IPS DF 6.9 (cell line): ENCODE results near the gene RAD51B.

ENCODE experiments used
- DNase-seq: peaks from one replicate; pipeline ENCODE4 v3.0.0-alpha.2; 2013; ENCODE audit warnings: low read depth, low spot score
- H3K27ac ChIP-seq: one replicate; pipeline ENCODE4 v1.5.1; 2013; ENCODE audit warnings: low read length, control low read depth
- H3K27me3 ChIP-seq: 2 replicates; pipeline ENCODE4 v1.6.1; 2013; ENCODE audit warnings: mild to moderate bottlenecking, low read length; ENCODE audit not compliant: control insufficient read depth, insufficient read depth
- H3K36me3 ChIP-seq: 2 replicates; pipeline ENCODE4 v1.6.1; 2013; ENCODE audit warnings: low read length; ENCODE audit not compliant: control insufficient read depth, insufficient read depth
- H3K4me1 ChIP-seq: 2 replicates; pipeline ENCODE4 v1.6.1; 2013; ENCODE audit warnings: low read length; ENCODE audit not compliant: control insufficient read depth, insufficient read depth
- H3K4me3 ChIP-seq: 2 replicates; pipeline ENCODE4 v1.5.1; 2013; ENCODE audit warnings: mild to moderate bottlenecking, low read length
- H3K9me3 ChIP-seq: 2 replicates; pipeline ENCODE4 v1.6.1; 2013; ENCODE audit warnings: low read length, inconsistent platforms; ENCODE audit not compliant: control insufficient read depth, insufficient read depth
- WGBS: extraction: QIAGEN DNeasy Blood & Tissue Kit; methylation state at CpG from one replicate; pipeline ENCODE4 v1.1.7; 2013; ENCODE audit warnings: mixed read lengths, missing lambda C conversion rate; ENCODE audit not compliant: insufficient read length, insufficient coverage; 5-methylcytosine and 5-hydroxymethylcytosine counted together

The RAD51B gene

DNA sequence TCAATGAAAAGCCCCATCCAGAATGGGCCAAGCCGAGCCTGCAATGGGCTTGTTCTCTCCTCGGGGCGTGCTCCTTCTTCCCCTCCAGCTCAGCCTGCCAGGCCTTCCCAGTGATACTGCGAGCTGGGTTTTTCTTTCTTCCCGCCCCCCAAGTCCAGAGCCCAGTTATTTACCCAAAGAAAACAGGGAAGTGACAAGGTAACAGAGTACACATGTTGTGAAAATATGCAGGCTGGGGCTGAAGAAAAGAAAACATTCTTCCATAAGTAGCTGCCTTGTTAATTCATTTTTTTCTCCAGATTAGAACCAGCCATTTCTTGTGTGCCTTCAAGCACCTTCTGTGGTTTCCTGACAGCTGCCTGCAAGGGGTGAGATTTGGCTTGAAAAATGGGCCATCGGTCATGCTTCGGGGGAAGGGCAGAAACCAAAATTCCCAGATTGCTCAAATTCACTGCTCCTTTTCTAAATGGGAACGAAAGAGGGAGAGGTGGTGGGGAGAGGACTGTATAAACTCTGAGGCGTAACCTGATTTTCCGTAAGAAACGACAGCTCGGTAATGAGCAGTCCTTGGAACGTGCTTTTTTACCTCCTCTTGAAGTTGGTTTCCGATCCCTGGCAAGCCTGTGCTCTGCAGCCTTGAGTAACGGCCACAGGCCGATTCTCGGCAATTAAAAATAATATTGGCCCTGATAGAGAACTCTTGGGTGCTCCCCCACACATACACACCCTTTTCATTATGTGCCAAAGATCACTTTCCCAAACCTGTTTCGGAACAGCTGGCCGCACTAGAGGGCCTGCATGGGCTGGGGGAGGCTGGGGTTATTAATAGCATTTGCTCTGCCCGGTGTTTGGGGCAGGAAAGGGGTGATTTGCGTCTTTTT, 743.9 kb downstream of the RAD51B start:
- H3K27me3 ChIP-seq, result no peaks in the 10 kb centered on the region
- no peak overlapping the region for H3K27ac ChIP-seq
- no peaks in the 10 kb centered on the region for H3K36me3 ChIP-seq
- 0 out of 2 replicates have a peak, but pooled peaks cover 2% of the 10 kb centered on the region for H3K4me1 ChIP-seq
- DNase-seq, result no peak
- H3K9me3 ChIP-seq, result no peaks in the 10 kb centered on the region
- H3K4me3 ChIP-seq, result no peak overlapping the region
- no CpG with 5 or more reads among the region's 21 CpGs for WGBS

DNA sequence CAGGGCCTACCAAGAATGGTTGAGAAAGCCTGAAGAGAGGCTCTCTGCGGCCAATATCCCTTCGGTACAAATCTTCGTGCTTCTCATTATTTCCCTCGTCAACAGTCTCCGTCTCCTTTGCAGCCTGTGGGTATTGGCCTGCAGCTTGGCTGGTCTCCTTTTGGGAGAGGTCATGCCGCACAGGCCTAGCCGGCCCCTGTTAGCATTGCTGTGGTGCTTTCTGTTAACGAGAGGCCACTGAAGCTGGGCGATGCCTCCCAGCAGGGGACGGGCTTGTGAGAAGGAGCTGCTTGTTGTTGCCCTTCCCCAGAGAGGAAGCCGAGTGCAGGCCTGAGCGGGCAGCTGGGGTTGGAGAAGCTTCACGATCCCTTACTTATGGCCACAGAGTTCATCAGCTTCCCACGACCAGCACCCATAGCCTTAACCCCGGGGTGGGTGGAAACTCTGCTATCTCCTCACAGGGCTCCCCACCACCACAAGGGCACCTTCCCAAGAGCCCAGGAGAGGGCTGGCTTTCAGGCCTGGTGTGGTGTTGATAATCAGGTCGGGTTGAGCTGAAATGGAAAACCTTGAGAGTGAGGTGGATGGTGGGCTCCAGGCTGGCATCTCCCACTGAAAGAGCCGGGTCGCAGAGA, 744.7 kb downstream of the RAD51B start:
- Histone ChIP-seq H3K27me3 (no peaks in the 10 kb centered on the region), H3K36me3 (no peaks in the 10 kb centered on the region), H3K27ac (no peak overlapping the region), H3K4me1 (0 out of 2 replicates have a peak, but pooled peaks cover 2% of the 10 kb centered on the region), H3K9me3 (no peaks in the 10 kb centered on the region), H3K4me3 (no peak overlapping the region; the same call in 1 of the 2 replicates)
- WGBS, result no CpG with 5 or more reads among the region's 18 CpGs
- DNase-seq, result no peak

DNA sequence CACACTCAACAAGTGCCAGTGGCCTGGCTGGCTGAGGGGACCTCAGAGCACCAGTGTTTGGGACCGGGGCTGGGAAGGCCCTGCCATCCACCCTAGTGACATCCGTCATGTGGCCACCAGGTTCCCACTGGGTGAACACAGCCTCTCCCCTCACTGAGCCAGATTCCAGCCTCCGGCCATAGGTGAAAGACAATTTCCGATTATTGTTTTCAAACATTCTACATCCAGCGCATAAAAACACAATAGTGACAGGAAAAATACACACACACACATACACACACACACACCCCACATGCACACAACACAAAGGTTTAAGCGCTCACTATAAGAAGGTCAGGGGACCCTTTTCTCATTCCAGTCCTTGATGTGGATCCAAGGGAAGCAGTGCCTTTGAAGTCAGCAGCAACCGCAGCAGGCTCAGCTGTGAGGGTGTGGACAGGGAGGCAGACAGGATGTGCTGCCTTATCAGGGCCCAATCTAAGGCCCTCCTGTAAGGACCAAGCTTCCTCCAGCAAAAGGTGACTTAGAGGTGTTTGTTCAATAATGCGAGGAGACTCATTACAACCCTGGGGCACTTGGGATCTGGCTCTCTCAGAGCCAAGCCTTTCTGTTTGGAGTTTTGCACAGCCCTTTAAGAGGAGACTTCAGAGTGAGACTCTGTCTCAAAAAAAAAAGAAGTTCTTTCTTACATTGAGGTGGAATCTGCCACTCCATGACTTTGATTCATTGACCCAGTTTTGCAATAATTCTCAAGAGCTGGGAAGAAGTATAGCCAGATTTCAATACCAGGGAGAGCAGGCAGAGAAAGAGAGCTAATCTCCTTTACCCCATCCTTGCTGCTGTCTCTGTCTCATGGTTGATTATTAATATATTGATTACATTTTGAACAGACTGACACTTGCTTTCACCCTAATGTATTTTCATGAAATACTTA, 745.5 kb downstream of the RAD51B start:
- 0 out of 2 replicates have a peak, but pooled peaks cover 2% of the 10 kb centered on the region for H3K4me1 ChIP-seq
- no peaks in the 10 kb centered on the region for H3K9me3 ChIP-seq
- H3K27ac ChIP-seq, result no peak overlapping the region
- no peaks in the 10 kb centered on the region for H3K27me3 ChIP-seq
- H3K36me3 ChIP-seq, result no peaks in the 10 kb centered on the region
- WGBS, result no CpG with 5 or more reads among the region's 8 CpGs
- no peak for DNase-seq
- no peak overlapping the region for H3K4me3 ChIP-seq

DNA sequence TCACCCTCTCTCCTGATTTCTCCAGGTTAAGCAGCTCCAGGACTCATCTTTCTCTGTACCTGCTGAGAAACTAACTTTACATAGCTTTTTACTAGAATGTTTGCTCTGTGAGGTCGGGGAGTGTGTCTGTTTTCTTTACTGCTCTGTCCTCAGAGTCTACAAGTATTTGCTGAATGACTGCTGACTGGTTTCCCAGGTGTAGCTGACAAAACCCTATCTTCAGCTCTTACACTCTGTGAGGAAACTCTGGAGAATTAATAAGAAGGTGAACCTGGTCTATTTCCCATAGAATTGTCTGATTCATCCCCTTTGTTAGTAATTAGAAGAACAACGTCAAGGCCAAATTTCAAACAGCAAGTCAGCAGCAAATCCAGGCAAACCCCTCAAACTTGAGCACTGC, 746.5 kb downstream of the RAD51B start:
- Histone ChIP-seq H3K36me3 (no peaks in the 10 kb centered on the region), H3K27me3 (no peaks in the 10 kb centered on the region), H3K4me3 (no peak overlapping the region), H3K9me3 (no peaks in the 10 kb centered on the region), H3K4me1 (0 out of 2 replicates have a peak, but pooled peaks cover 2% of the 10 kb centered on the region), H3K27ac (no peak overlapping the region)
- DNase-seq, result no peak
- no CpG with 5 or more reads among the region's 2 CpGs for WGBS

DNA sequence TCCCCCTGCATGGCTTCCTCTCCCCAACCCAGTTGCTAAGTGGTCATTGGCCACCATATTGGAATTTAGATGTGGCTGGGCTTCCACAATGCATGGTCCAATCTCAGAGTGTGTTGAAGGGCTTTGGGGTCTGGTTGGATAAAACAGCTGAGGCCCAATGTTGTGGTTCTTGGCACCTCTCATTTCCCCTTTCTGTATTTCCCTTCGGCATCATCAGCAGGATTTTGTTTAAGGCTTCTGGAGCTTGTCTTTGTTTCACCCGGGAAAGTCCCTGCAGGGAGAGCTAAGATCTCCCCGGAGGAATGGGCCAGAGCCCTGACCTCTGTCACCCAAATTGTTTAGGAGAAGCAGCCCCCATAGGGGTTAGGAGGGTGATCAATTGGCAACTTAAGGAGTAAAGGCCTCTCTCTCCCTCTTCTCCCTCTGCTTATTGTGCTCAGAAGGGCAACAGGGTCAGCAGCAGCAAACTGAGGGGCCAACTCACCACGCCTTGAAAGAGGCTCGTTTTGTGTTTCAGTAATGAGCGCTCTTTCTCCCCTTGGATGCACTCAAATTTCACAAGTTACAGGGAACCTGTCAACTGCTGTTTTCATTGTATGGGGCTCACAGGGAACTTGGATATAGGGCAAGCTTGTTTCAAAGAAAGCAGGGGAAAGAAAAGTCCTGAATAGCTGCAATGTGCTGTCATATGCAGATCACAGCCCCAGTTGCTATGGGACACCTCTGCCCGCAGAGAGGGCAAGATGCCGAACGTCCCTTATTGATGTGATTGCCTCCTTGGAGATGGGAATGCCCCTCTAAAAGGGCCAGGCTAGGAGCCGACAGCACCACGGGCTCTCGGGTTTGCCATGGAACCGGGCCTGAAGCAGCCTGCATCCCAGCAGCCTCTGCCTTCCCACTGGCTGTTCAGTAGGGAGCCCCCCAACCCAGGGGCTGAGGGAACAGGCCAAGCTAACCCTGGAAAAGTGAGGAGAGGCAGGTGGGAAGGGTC, 749.6 kb downstream of the RAD51B start:
- no peak overlapping the region for H3K27ac ChIP-seq
- H3K9me3 ChIP-seq, result no peaks in the 10 kb centered on the region
- H3K4me1 ChIP-seq, result 0 out of 2 replicates have a peak, but pooled peaks cover 1% of the 10 kb centered on the region
- no CpG with 5 or more reads among the region's 13 CpGs for WGBS
- no peak for DNase-seq
- no peaks in the 10 kb centered on the region for H3K36me3 ChIP-seq
- no peaks in the 10 kb centered on the region for H3K27me3 ChIP-seq
- H3K4me3 ChIP-seq, result no peak overlapping the region

DNA sequence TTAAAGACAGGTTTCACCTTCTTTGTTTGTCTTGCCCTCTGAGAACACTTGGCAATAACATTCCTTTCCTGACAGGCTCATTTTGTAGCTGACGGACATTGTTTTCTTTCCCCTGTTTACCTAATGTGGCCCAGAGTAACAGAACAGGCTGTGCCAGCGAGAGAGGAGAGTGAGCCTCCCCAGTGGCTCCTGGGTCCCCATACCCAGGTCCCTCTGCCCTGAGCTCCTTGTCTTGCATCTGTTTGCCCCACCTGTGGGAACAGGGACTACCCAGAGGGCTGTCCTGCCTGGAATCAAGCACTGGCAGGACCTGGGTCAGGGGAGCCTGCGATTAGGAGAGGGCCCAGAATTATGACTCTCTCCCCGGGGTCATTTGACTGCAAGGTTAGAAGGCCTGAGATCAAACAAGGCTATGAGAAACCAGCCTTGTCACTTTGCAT, 750.4 kb downstream of the RAD51B start:
- Histone ChIP-seq H3K27ac (no peak overlapping the region), H3K27me3 (no peaks in the 10 kb centered on the region), H3K4me1 (no peaks in the 10 kb centered on the region), H3K9me3 (no peaks in the 10 kb centered on the region), H3K36me3 (no peaks in the 10 kb centered on the region), H3K4me3 (no peak overlapping the region)
- WGBS, result no CpG with 5 or more reads among the region's 4 CpGs
- no peak for DNase-seq

DNA sequence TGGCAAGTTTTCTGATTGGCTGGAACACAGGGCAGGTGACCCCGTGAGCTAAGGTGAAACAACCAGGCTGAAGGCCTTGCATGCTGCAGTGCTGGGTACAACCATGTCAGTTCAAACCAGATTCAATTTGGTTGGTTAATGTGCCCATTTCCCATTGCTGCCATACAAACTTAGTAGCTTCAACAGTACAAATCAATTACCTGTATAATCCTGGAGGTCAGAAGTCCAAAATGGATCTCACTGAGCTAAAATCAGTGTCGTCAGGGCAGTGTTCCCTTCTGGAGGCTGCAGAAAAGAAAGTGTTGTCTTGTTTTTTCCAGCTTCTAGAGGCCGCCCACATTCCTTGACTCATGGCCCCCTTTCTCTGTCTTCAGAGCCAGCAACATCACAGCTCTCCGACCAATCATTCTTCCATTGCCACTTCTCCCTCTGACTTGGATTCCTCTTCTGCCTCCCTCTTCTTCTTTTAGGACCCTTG, 751.6 kb downstream of the RAD51B start:
- H3K36me3 ChIP-seq, result no peaks in the 10 kb centered on the region
- no peaks in the 10 kb centered on the region for H3K4me1 ChIP-seq
- H3K27me3 ChIP-seq, result no peaks in the 10 kb centered on the region
- no peak overlapping the region for H3K4me3 ChIP-seq
- H3K27ac ChIP-seq, result no peak overlapping the region
- H3K9me3 ChIP-seq, result no peaks in the 10 kb centered on the region
- DNase-seq, result no peak
- no CpG with 5 or more reads among the region's 4 CpGs for WGBS

DNA sequence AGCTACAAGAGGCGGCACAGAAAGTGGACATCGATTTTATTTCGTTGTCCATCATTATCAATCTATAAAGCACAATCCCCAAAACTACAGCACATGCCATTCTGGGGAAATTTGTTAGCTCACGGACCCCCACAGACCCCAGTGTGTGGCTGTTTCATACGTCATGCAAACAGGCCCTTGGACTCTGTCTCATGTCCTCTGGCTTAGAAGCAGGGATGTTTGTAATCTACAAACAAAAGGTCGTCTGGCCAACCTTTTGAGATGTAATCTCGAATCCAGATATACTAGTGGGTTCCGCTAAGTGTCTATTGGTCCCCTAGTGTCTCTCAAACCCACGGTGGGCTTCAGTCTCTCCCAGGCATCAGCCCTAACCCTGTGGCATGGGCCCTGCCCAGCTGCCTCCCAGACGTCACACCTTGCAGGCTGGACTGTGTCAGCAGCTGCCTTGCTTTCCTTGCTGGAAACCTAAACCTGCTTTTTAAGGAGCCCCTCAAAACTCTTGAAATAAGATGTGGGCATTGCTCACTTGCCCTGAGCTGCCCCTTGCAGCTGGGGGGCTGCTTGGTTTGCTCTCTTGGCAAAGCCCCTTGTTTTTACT, 752.4 kb downstream of the RAD51B start:
- Histone ChIP-seq H3K4me3 (no peak overlapping the region), H3K36me3 (no peaks in the 10 kb centered on the region), H3K27me3 (no peaks in the 10 kb centered on the region), H3K9me3 (no peaks in the 10 kb centered on the region), H3K27ac (no peak overlapping the region), H3K4me1 (no peaks in the 10 kb centered on the region)
- DNase-seq, result no peak
- no CpG with 5 or more reads among the region's 10 CpGs for WGBS

DNA sequence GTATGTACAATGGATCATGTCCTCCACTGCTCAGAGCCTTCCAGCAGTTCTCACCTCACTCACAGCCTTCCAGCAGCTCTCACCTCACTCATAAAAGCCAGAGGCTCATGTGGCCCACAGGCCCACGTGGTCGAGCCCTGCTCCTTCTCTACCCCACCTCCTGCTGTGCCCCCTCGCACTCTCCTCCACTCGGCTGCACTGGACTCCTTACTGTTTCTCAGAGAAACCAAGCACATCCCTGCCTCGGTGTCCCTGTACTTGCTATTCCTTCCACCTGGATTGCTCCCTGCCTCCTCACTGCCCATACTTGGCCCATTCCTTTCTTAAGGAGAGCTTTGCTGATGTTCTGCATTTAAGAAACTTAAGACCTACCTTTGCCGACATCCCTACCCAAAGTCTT, 753.5 kb downstream of the RAD51B start:
- no peaks in the 10 kb centered on the region for H3K9me3 ChIP-seq
- H3K4me1 ChIP-seq, result no peaks in the 10 kb centered on the region
- no peaks in the 10 kb centered on the region for H3K27me3 ChIP-seq
- H3K36me3 ChIP-seq, result no peaks in the 10 kb centered on the region
- H3K4me3 ChIP-seq, result no peak overlapping the region
- no peak overlapping the region for H3K27ac ChIP-seq
- DNase-seq, result no peak
- no CpG with 5 or more reads among the region's 6 CpGs for WGBS
